Prostate gland (tissue), 2 donors: ENCODE measurements around the gene DOCK6. TPM values are rescaled to one million over a fixed set of nuclear protein-coding genes. Genes with fewer than 3 reads are reported as not detected.

Experiments
- DNase-seq: peaks from one replicate; pipeline ENCODE4 v3.0.0-alpha.2; 2019; ENCODE audit warnings: low spot score
- H3K27ac ChIP-seq, 2 donors: fragments of 200-600 bp; sonication (generic); 2 replicates each; pipeline ENCODE4 v1.5.1; 2017 to 2019
- H3K27me3 ChIP-seq: fragments of 200-600 bp; sonication (generic); replicated peaks from 2 replicates; pipeline ENCODE4 v1.5.1; 2019; ENCODE audit not compliant: insufficient read depth
- H3K36me3 ChIP-seq, 2 donors: fragments of 200-600 bp; sonication (generic); 1 replicate in 1 of 2; 2 replicates in 1 of 2; pipeline versions ENCODE4 v1.5.1 to v1.8.1; 2017 to 2019
- H3K4me1 ChIP-seq: fragments of 200-600 bp; sonication (generic); replicated peaks from 2 replicates; pipeline ENCODE4 v1.5.1; 2019
- H3K4me3 ChIP-seq, 2 donors: fragments of 200-600 bp; sonication (generic); 2 replicates each; pipeline ENCODE4 v1.5.1; 2017 to 2019
- H3K9me3 ChIP-seq: fragments of 200-600 bp; sonication (generic); 2 replicates; pipeline ENCODE4 v1.5.1; 2017
- CTCF ChIP-seq, 4 experiments: fragments of 200-600 bp in 2 of 4; fragments of 450-650 bp in 2 of 4; sonication (generic) in 2 of 4; IDR thresholded peaks; 1 replicate in 3 of 4; 2 replicates in 1 of 4; pipeline ENCODE4 v1.5.1; 2016 to 2019; ENCODE audit warnings: antibody characterized with exemption in 4 of 4, mild to moderate bottlenecking in 2 of 4, moderate library complexity in 2 of 4
- POLR2A ChIP-seq: fragments of 450-650 bp; IDR thresholded peaks from one replicate; pipeline ENCODE4 v1.6.1; 2016; ENCODE audit warnings: antibody characterized with exemption, mild to moderate bottlenecking
- POLR2AphosphoS5 ChIP-seq: sonication (generic); formaldehyde crosslinking; IDR thresholded peaks from one replicate; pipeline ENCODE4 v1.6.1; 2017; ENCODE audit warnings: antibody characterized with exemption
- WGBS: methylation state at CpG from one replicate; pipeline ENCODE4 v1.1.5; 2018; 5-methylcytosine and 5-hydroxymethylcytosine counted together
- intact Hi-C: fragments of 100-400 bp; cut with DNase I; formaldehyde crosslinking; loops from one replicate; pipeline ENCODE4 v1.14.2; 2022
- total RNA-seq, 2 donors: library from RNA; depleted of rRNA; stranded (reverse); fragments of >200 nt; gene quantifications; one replicate each; pipeline ENCODE4 v1.1.0, GENCODE V29; 2016

The DOCK6 gene
- total RNA-seq, 2 donors from 2014 or later: 21.6 to 38.7 TPM

GRCh38 chr19:11267316-11268085, 5.2 kb upstream of the DOCK6 start:
- Histone ChIP-seq H3K4me1 (no peaks in the 10 kb centered on the region), H3K9me3 (no peaks in the 10 kb centered on the region), H3K4me3 (no peak overlapping the region), H3K27me3 (no peaks in the 10 kb centered on the region), H3K27ac (no peak overlapping the region), H3K36me3 (no peaks in the 10 kb centered on the region)
- WGBS: 89% methylated on average over 10 of the region's 10 CpGs
- no peak for DNase-seq
- intact Hi-C loops: no loop called here
- TF ChIP-seq CTCF (IDR thresholded peaks at IDR 0.05) (no peak), POLR2AphosphoS5 (no peak), POLR2A (no peak)

- H3K9me3 ChIP-seq: no peaks in the 10 kb centered on the region
- H3K27me3 ChIP-seq: no peaks in the 10 kb centered on the region
- H3K4me1 ChIP-seq: no peaks in the 10 kb centered on the region
- TF ChIP-seq POLR2AphosphoS5: peak; percentile 43
- no peak for TF ChIP-seq CTCF (IDR thresholded peaks at IDR 0.05)
- TF ChIP-seq POLR2A: peak; percentile 43
- intact Hi-C loops: no loop called here
- no peak overlapping the region for H3K27ac ChIP-seq
- H3K4me3 ChIP-seq: no peak overlapping the region
- no peaks in the 10 kb centered on the region for H3K36me3 ChIP-seq
- peak; percentile 66 for DNase-seq
- 59% methylated on average over 11 of the region's 11 CpGs for WGBS
These were observed 3.5 kb upstream of the DOCK6 start for GRCh38 chr19:11265785-11266236.

- Histone ChIP-seq H3K27me3 (no peaks in the 10 kb centered on the region), H3K4me3 (no peak overlapping the region), H3K4me1 (no peaks in the 10 kb centered on the region), H3K36me3 (no peaks in the 10 kb centered on the region), H3K9me3 (no peaks in the 10 kb centered on the region), H3K27ac (peak overlapping the region in 1 of 2 donors; percentile 35)
- no peak for TF ChIP-seq POLR2A
- no peak for TF ChIP-seq CTCF (IDR thresholded peaks at IDR 0.05)
- no peak for TF ChIP-seq POLR2AphosphoS5
- intact Hi-C loops: no loop called here
- WGBS: 86% methylated on average over 6 of the region's 6 CpGs
- DNase-seq: no peak
These were observed 3.0 kb upstream of the DOCK6 start for GRCh38 chr19:11265177-11265784.

GRCh38 chr19:11264452-11265176, 2.3 kb upstream of the DOCK6 start:
- H3K4me1 ChIP-seq: no peaks in the 10 kb centered on the region
- no peaks in the 10 kb centered on the region for H3K36me3 ChIP-seq
- 86% methylated on average over 18 of the region's 19 CpGs for WGBS
- DNase-seq: peak; percentile 23
- H3K9me3 ChIP-seq: no peaks in the 10 kb centered on the region
- no peaks in the 10 kb centered on the region for H3K27me3 ChIP-seq
- TF ChIP-seq CTCF (IDR thresholded peaks at IDR 0.05): no peak
- TF ChIP-seq POLR2A: no peak
- peak; percentile 20 for TF ChIP-seq POLR2AphosphoS5
- no peak overlapping the region for H3K4me3 ChIP-seq
- intact Hi-C loops: no loop called here
- H3K27ac ChIP-seq: peak overlapping the region in 1 of 2 donors; percentile 35
